HepG2 (cell line): ENCODE results near the gene CFAP61. TPM values are rescaled to one million over a fixed set of nuclear protein-coding genes. Genes with fewer than 3 reads are reported as not detected.

Experiments used
- ARNTL ChIP-seq: sonication (generic); formaldehyde crosslinking; IDR thresholded peaks from 2 replicates; pipeline ENCODE4 v1.4.0; 2020; ENCODE audit warnings: mild to moderate bottlenecking, missing genetic modification reagents
- MLLT10 ChIP-seq: sonication (generic); formaldehyde crosslinking; IDR thresholded peaks from 2 replicates; pipeline ENCODE4 v1.4.0; 2020; ENCODE audit warnings: missing genetic modification reagents
- MXI1 ChIP-seq: IDR thresholded peaks from 3 replicates; pipeline ENCODE4 v1.6.1; 2012; ENCODE audit warnings: low read depth, low read length, inconsistent platforms, borderline replicate concordance
- MYPOP ChIP-seq: sonication (generic); formaldehyde crosslinking; IDR thresholded peaks from 2 replicates; pipeline ENCODE4 v1.8.1; 2023; ENCODE audit warnings: mild to moderate bottlenecking, moderate library complexity, missing genetic modification reagents
- NFRKB ChIP-seq: fragments of 450-650 bp; IDR thresholded peaks from 2 replicates; pipeline ENCODE4 v1.6.1; 2017
- NPAS2 ChIP-seq: sonication (generic); formaldehyde crosslinking; IDR thresholded peaks from 2 replicates; pipeline ENCODE4 v1.8.0; 2022; ENCODE audit warnings: mild to moderate bottlenecking, missing genetic modification reagents, borderline replicate concordance
- RARA ChIP-seq: IDR thresholded peaks from 2 replicates; pipeline ENCODE4 v1.6.1; 2016; ENCODE audit warnings: missing genetic modification reagents, missing compliant biosample characterization
- SALL2 ChIP-seq: sonication (generic); formaldehyde crosslinking; IDR thresholded peaks from 2 replicates; pipeline ENCODE4 v1.8.1; 2023; ENCODE audit warnings: mild to moderate bottlenecking, missing genetic modification reagents, inconsistent platforms
- SIN3A ChIP-seq: IDR thresholded peaks from 2 replicates; pipeline ENCODE4 v1.6.1; 2011; ENCODE audit warnings: low read depth, mild to moderate bottlenecking, control low read depth, low read length, borderline replicate concordance
- SMARCC2 ChIP-seq: fragments of 450-650 bp; IDR thresholded peaks from 2 replicates; pipeline ENCODE4 v1.6.1; 2017; ENCODE audit warnings: antibody characterized with exemption, mild to moderate bottlenecking
- SMC3 ChIP-seq: IDR thresholded peaks from 2 replicates; pipeline ENCODE4 v1.6.1; 2011; ENCODE audit warnings: low read length, improper control_type of control experiment
- SPEN ChIP-seq: sonication (generic); formaldehyde crosslinking; IDR thresholded peaks from 2 replicates; pipeline ENCODE4 v1.5.1; 2020; ENCODE audit warnings: low read depth, mild to moderate bottlenecking, missing genetic modification reagents
- TBP ChIP-seq: sonication (generic); formaldehyde crosslinking; IDR thresholded peaks from 2 replicates; pipeline ENCODE4 v1.5.0; 2020; ENCODE audit warnings: missing genetic modification reagents
- THYN1 ChIP-seq: sonication (generic); formaldehyde crosslinking; IDR thresholded peaks from 2 replicates; pipeline ENCODE4 v1.8.1; 2023; ENCODE audit warnings: low read depth, mild to moderate bottlenecking, moderate library complexity, missing genetic modification reagents, borderline replicate concordance
- ZC3H4 ChIP-seq: sonication (generic); formaldehyde crosslinking; IDR thresholded peaks from 2 replicates; pipeline ENCODE4 v1.4.0; 2020; ENCODE audit warnings: missing genetic modification reagents, borderline replicate concordance
- ZNF136 ChIP-seq: sonication (generic); formaldehyde crosslinking; IDR thresholded peaks from 2 replicates; pipeline ENCODE4 v1.8.1; 2022; ENCODE audit warnings: low read depth, mild to moderate bottlenecking, moderate library complexity, missing genetic modification reagents
- ZNF556 ChIP-seq: sonication (generic); formaldehyde crosslinking; IDR thresholded peaks from 2 replicates; pipeline ENCODE4 v1.4.0; 2020; ENCODE audit warnings: mild to moderate bottlenecking, missing genetic modification reagents, borderline replicate concordance
- ZNF569 ChIP-seq: sonication (generic); formaldehyde crosslinking; IDR thresholded peaks from 2 replicates; pipeline ENCODE4 v1.5.0; 2020; ENCODE audit warnings: mild to moderate bottlenecking, missing genetic modification reagents, moderate library complexity, borderline replicate concordance
- ZNF615 ChIP-seq: sonication (generic); formaldehyde crosslinking; IDR thresholded peaks from 2 replicates; pipeline ENCODE4 v1.5.0; 2020; ENCODE audit warnings: mild to moderate bottlenecking, missing genetic modification reagents, borderline replicate concordance
- ZNF850 ChIP-seq: sonication (generic); formaldehyde crosslinking; conservative IDR thresholded peaks from 2 replicates; pipeline ENCODE4 v1.9.0; 2021; ENCODE audit warnings: mild to moderate bottlenecking, missing genetic modification reagents
- polyA plus RNA-seq, 8 experiments: library from polyadenylated mRNA; depleted of rRNA in 3 of 8; stranded (reverse) in 7 of 8; unstranded in 1 of 8; fragments of >200 nt; fragmentation: Illumina TruSeq in 4 of 8; extraction: Trizol in 4 of 8; gene quantifications; 2 replicates each; pipeline versions ENCODE4 v1.2.1 to v1.2.3, GENCODE V29; 2011 to 2016; ENCODE audit warnings: low read depth in 4 of 8, missing spikeins in 1 of 8, mixed read lengths in 1 of 8; ENCODE audit not compliant: insufficient read depth in 1 of 8
- total RNA-seq, 5 experiments: library from RNA; depleted of rRNA; stranded (reverse); fragments of >200 nt; fragmentation: Illumina TruSeq; extraction: Trizol; gene quantifications; 2 replicates each; pipeline ENCODE4 v1.2.3, GENCODE V29; 2016; ENCODE audit warnings: low read depth in 1 of 5
- TF ChIP-seq, protein P1 (sequence below): sonication (generic); formaldehyde crosslinking; IDR thresholded peaks from 2 replicates; pipeline ENCODE4 v1.4.0; 2020; ENCODE audit warnings: missing genetic modification reagents
- TF ChIP-seq, protein P2 (sequence below): sonication (generic); formaldehyde crosslinking; IDR thresholded peaks from 2 replicates; pipeline ENCODE4 v1.5.1; 2020; ENCODE audit warnings: missing genetic modification reagents, mild to moderate bottlenecking, borderline replicate concordance

CFAP61 gene
- total and polyA plus RNA-seq, 2 of the 13 experiments (the other 11 are each of a cell fraction or from before 2014, with no cell fraction given), result 0.27 TPM; not detected in 1

DNA sequence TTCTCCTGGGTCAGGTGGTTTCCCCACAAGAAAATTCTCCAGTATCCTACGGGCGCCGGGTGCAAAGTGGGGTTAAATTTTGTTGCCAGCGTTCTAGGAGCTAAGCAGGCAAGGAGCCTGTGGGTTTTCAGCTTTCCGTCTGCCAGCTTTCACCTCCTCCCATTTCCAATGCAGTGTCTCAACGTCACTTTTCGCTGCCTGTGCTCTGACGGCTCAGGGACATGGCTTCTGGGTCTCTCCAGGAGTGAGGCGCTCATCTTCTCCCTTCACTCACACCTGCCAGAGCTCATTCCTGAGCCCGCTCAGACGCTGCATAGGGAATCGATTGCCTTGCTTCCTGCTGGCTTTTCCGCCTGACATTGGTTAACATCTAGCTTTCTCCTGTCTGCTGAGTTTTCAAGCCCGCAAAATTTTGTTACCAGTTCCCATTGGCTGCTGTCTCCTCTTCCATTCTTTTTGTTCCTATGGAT is 42.5 kb upstream of the CFAP61 start (continued):
- TF ChIP-seq, protein P1, sequence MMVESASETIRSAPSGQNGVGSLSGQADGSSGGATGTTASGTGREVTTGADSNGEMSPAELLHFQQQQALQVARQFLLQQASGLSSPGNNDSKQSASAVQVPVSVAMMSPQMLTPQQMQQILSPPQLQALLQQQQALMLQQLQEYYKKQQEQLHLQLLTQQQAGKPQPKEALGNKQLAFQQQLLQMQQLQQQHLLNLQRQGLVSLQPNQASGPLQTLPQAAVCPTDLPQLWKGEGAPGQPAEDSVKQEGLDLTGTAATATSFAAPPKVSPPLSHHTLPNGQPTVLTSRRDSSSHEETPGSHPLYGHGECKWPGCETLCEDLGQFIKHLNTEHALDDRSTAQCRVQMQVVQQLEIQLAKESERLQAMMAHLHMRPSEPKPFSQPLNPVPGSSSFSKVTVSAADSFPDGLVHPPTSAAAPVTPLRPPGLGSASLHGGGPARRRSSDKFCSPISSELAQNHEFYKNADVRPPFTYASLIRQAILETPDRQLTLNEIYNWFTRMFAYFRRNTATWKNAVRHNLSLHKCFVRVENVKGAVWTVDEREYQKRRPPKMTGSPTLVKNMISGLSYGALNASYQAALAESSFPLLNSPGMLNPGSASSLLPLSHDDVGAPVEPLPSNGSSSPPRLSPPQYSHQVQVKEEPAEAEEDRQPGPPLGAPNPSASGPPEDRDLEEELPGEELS, result peak; percentile 43
- peak; percentile 55; the same call in 1 of the 2 replicates for TF ChIP-seq ZNF556
- TF ChIP-seq ZNF136 (CRISPR knock-in tag), result peak; percentile 77; the same call in 1 of the 2 replicates
- TF ChIP-seq ZNF850 (CRISPR knock-in tag), result no peak
- TF ChIP-seq MYPOP (CRISPR knock-in tag), result no peak
- TF ChIP-seq, protein P2, sequence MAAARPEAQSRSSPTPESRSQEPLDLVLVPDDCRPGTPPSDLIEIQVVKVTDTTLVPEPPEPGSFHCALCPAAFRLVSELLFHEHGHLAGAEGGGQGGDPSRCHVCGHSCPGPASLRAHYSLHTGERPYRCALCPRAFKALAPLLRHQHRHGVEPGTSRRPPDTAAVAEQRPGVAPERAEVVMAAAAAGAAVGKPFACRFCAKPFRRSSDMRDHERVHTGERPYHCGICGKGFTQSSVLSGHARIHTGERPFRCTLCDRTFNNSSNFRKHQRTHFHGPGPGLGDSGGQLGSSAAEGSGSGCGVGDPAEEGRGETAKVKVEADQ (CRISPR knock-in tag), result 0 out of 2 replicates have a peak, but pooled peaks have one; percentile 23
- no peak for TF ChIP-seq SMARCC2
- no peak for TF ChIP-seq ZNF569 (CRISPR knock-in tag)
- TF ChIP-seq MLLT10 (CRISPR knock-in tag), result no peak
- peak; percentile 3; the same call in 1 of the 2 replicates for TF ChIP-seq SMC3
- no peak for TF ChIP-seq MXI1
- TF ChIP-seq ZNF615 (CRISPR knock-in tag), result no peak
- TF ChIP-seq RARA, result peak; percentile 37; the same call in 1 of the 2 replicates
- TF ChIP-seq ARNTL (CRISPR knock-in tag), result no peak
- no peak for TF ChIP-seq ZC3H4 (CRISPR knock-in tag)
- no peak for TF ChIP-seq SPEN (CRISPR knock-in tag)
- TF ChIP-seq NPAS2 (CRISPR knock-in tag), result no peak
- TF ChIP-seq TBP (CRISPR knock-in tag), result no peak
- TF ChIP-seq SIN3A, result no peak
- TF ChIP-seq THYN1 (CRISPR knock-in tag), result no peak
- TF ChIP-seq SALL2 (CRISPR knock-in tag), result no peak
- no peak for TF ChIP-seq NFRKB
